Bone marrow (tissue), 2 donors: ENCODE results near the gene MSI2.

Experiments used
- DNase-seq, 2 donors: peaks; one replicate each; lab custom pipeline; 2025; lab: John Stamatoyannopoulos, UW

MSI2 gene

DNA sequence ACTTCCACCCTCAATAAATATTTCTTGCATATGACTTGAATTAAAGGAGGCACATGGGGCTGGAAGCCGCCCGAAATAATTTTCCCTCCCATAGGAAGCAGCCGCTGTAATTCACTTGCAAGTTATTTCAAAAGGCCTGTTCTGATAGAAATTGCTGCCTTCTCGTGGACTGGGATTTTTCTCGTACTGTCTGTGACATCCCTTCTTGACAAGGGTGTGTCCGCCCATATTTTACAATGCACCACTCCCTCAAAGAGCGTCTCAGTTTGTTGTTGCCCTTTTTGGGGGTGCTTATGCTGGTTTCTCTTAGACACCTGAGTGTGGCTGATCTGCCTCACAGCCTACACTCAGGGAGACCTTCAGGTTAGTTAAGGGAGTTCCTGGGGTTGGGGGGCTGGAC, 160.0 kb downstream of the MSI2 start:
- DNase-seq: no peak

DNA sequence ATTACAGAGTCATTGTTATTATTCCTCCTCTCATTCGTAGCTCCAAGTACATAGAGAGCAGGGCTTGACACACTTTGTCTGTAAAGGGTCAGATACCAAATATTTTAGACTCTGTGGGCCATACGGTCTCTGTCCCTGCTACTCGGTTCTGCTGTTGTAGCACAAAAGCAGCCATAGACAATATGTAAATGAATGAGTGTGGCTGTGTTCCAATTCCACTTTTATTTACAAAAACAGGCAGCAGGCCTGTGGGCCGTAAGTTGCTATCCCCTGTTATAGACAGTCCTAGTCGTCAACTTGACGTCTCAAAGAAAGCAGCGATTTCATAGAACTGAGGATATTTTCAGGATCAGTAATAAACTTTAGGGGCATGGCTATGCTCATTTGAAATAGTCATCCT, 161.6 kb downstream of the MSI2 start:
- DNase-seq: no peak

DNA sequence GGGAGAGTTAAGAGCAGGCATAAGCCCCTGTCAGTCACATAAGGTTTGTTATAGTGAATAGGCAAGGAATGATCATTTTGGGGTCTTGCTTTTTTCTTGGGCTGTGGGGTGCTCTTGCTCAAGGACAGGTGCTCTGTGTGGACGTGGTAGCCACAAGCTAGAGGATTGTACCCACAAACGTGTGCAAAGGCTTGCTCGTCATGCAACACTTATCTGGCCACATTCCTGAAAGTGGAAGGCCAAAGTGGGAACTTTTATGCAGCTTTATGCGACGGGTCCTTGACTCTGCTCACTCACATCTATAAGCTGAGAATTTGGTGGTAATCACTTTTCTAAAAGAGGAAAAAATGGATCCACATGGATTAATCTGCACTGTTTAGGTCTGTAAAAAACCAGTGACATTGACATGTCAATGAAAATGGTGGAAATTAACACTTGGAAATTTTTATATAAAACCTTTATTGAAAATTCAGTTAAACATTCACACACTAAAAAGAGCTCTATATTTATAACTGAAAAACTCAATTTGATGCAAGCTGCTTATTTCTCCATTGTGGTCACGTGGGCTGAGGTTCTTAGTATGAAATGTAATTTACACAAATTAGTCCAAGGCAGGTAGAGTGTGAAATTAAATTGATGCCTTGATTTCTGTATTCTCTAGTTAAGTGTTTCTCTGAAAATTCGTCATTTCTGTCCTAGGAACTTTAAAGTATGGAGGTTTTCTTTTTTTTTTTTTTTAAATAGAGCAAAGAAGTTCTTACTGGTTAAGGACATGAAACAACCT, 162.3 kb downstream of the MSI2 start:
- no peak for DNase-seq

DNA sequence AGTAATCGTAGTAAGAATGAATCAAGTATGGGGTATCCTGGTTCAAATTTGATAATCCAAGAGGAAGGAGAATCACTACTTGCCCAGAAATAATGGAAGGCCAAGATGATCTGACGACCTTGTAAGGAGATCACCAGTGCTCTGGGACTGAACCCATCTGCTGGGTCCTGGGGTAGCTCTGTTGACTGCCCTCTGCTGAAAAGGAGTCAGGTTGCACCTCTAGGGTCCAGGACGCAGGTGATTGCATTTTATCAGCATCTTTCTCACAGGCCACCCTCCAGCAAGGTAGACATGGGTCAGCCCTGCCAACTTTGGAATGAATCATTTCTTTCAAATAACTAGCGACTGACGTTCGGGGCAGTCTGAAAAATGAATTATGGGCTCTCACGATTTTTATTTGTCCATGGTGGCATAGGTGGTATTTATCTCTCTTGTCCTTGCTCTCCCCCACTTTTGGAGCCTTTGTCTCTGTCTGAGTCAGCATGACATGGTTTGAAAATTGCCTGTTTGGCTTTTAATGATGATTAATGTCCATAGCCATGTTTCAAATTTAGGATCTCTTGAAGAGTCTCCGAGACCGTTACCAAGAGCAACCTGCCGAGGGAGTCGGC, 163.7 kb downstream of the MSI2 start:
- no peak for DNase-seq

DNA sequence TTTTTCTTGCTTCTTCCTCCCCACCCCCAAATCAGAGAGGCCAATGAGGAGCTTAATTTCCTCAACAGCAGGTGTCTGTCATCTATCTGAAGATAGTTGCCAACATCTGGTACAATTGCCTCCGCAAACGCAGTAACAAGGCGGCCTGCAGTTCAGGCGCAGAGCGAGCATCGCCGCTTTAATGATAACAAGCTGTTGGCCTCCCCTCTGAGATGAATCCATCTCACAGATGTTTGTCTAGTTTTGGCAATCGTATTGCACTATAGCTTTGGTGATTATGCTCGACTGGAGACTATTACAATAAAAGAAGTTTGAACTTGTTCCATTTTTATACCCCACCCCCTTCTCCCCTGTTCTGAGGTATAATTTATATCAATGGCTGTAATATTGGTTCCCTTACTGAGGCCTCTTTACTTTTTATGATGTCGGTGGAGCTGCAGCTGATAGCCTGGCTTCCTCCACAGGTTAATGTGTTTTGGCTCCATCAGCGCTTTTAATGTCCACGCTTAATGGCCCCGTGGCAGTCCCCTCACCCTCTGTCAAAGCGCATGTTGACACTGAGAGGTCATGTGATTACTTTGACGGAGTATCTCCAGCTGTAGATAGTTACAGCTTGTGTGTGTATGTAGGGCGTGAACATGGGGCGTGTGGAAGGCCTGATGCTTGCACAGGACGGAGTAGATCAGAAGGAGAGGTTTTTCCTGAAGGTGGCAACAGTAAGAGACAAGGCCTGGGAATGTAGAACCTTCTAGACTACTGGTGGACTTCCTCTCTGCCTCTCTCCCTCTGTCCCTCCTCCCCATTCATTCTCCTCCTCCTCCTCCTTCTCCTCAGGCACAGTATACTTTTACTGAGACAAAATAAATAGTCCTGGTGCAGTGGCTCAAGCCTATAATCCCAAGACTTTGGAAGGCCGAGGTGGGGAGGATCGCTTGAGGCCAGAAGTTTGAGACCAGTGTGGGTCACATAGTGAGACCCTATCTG, 164.7 kb downstream of the MSI2 start:
- DNase-seq: no peak

DNA sequence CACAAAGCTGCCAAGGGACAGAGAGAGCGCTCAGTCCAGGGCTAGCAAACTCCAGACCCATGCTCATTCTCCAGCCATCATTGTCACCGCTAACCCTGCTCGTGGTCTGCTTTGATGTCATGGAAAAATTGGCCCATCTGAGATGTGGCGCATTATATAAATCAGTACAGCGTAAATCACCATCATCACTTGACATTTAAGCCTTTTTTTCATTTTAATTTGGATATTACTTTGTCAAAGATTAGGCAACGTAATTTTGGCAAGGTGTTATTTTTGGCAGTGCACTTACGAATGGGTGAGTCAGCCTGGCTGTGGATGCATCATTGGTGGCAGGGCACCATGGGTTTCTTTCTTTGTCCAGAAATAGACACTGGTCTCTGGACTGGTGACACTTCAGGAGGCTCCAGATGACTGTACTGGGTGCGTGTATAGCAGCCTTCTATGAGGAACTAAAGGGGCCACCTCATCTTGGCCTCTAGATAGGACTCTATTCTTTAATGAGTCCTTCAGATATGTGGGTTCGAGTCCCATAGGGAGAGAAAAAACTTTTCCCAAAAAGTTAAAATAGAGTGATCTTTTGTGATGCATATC, 166.3 kb downstream of the MSI2 start:
- DNase-seq: peak in 1 of 2 donors; percentile 85

DNA sequence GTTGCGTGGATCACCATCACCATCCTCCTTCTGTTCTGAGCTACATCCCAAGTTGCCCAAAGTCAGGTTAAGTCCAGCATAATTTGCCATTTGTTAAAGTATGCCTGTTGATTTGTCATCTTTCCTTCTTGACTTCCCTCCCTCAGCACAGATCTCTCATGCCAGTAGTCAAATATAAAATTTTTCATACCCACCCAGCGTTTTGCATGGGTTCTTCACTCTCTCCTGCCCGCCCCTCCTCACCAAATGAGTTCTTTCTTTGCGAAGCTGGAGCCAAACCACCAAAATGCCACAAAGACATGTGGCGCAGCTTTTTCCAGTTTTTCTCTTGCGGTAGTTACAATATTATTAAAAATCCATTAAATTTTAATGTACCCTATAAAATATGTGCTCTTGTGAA, 167.2 kb downstream of the MSI2 start:
- DNase-seq: no peak

DNA sequence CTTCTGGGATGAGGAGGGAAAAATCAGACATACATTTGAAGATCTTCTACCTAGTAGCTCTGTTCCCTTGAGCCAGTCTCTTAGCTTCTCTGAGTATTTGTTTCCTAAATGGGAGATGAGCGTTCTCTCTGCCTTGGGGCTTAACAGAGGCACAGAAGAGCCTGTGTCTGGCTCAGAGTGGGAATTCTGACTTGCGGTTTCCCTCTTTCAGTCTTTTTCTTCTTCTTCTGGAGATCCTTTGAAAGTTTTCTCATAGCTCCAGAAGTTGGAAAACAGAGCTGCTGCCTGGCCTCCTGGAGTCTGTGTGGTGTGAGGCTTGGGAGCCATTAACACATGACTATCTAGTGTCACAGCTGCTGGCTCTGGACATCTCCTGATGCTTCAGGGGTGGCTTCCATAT, 167.9 kb downstream of the MSI2 start:
- no peak for DNase-seq

DNA sequence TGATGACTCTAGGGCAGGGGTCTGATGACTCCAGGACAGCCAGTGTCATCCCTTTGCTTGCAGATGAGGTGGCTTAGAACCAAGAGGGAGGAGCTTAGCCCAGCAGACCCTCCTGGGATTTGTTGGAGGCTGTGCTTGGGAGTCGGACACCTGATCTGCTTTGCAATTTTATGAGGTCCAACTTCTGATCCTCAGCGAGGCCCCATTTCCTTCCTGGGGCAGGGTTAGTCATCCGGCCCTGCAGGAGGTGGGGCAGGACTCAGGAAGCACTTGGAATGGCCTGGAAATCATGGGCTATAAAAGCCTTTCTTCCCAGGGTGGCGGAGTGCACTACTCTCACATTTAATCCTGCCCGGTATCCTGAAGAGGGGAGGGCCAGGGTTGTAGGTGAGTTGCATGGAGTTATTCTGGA, 168.5 kb downstream of the MSI2 start:
- DNase-seq: no peak

DNA sequence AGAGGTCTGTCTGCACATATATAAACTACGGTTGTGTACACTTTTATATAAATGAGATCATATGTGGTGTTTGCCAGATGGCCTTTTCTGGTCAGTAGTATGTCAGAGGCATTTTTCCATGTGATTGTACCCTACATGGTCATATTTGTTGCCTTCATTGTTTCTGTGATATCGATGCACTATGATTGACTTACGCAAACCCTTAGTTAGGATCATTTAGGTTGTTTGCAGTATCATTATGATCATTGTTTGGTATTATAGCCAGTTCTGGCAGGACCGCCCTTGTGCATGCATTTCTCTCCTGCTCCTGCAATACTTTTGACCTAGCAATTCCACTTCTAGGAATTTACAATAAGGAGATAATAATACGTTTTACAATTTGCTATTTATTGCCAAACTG, 169.1 kb downstream of the MSI2 start:
- DNase-seq: no peak

DNA sequence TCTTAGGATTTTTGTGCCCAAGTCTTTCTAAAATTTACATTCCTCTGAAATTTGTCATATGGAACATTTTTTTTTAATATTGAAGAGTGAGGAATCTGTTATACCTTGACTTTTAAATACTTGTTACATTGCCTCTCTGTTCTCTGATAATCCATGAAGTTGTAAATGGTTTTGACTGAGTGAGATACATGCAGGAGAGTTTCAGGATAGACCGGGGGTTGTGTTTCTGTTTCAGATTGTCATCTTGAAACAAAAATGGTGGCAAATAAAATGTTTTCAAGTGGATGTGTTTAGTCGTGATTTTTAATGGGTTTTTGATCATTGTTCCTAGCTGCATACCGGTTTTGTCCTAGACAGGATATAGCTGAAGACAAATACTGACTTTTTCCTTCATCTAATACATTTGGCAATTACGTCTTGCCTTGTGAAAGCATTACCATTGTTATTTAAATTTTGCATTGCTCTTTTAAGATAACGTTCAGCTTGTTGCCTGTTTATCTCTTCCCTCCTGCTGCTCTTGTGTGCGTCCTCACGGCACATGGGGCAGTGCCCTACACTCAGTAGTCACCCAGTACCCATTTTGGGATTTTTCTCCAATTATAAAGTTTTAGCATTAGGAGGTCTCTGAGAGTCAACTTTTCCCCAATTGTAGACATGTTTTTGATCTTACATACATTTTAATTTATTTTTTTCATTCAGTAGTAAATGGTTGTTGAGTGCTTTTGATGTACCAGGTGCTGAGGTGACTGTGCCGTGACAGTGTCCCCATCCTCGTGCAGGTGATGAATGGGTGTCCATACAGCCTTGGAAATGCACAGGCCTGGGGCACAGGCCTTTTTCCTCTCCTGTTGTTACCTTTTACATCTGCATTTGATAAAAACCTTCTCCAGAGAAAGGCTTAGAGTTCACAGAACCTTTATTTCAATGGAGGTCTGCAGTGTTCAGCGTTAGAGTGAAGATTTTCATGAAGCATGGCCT, 169.9 kb downstream of the MSI2 start:
- no peak for DNase-seq

DNA sequence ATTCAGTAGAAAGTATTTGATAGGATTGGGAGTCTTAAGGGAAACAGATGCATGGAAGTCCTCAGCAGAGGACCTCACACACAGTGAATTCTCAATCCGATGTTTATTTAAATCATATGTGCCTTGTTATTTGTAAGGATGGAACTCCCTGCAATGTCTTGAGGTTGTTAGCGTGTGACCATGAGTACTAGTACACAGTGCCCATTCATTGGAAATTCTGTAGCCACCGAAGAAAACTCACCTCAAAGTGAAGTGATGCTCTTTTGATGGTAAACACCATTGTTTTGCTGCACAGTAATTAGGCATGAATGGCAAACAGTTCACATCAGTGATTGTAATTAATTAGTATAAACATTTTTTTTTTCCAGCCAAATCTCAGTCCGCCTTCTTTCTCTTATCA, 173.6 kb downstream of the MSI2 start:
- DNase-seq: no peak

DNA sequence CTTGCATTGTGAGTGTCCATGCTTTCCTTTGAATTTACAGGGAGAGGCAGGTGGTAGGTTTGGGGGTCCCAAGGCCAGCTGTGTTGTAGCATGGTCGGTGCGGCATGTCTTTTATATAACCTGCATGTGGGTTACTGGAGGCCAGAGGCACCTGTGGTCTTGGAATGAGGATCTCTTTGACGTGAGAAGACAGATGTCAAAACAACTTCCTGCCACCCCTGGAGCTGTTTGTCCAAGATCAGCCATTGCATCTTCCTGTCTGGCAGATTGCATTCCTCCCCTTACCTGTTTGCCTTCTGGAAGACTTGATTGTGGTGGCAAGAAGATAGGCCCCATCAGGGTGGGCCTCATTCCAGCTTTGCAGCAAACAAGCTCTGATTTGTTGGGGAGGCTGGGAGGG, 175.1 kb downstream of the MSI2 start:
- DNase-seq: no peak

DNA sequence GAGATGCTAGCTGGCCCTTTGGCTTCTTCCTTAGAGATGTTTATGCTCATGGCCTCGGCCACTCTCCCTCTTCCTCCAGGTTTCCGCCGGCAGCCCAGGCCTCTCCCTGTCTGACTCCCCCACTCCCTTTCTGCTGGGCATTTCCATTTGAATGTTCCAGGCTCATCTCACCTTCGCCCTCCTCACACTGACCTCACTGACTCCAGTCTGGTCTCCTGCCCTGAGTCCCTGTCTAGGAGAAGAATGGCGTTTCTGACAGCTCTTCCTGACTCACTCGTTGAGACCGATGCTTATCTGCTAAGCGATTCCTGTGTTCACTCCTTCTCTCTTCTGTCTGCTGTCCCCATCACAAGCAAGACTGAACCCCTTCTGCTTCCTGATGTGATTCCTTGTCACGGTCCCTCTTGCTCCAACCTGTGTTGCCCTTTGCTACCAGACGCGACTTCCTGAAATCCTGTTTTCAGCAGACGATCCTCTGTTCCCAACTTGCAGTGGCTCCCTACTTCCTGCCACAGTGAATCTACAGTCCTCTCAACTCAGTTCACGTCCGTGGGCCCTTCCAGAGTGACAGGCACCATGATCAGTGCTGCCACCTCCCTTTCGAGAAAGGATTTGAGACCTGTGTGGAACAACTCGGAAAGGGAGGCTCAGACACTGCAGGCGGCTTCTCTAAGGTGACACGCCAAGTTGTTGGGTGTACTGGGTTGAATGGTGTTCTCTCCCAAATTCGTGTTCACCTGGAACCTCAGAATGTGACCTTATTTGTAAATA, 176.4 kb downstream of the MSI2 start:
- DNase-seq: no peak

DNA sequence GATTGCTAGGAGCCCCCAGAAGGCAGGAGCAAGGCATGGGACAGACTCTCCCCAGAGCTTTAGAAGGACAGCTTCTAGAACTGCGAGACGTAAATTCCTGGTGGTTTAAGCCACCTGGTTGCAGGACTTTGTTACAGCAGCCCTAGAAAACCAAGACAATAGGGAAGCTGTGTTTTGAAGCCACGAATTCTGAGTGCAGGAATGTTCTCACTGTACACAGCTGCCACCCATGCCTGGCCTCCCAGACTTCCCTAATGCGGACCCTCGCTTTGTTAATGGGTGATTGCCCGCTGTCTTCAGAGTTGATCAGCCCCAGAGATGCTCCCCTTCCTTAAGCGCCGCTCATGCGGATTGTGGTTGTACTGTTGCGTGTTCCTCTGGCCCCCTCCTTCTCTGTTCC, 177.1 kb downstream of the MSI2 start:
- no peak for DNase-seq

DNA sequence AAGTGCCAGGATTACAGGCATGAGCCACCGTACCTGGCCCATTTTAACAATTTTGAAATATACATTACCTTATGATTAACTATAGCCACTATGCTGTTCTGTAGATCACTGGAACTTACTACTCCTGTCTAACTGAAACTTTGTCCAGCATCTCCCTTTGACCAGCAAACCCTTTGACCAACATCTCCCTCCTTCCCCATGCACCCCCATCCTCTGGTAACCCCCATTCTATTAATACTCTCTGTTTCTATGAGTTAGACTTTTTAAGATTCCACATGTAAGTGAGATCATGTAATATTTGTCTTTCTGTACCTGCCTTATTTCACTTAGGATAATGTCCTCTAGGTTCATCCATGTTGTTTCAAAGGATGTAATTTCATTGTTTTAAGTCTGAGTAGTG, 178.0 kb downstream of the MSI2 start:
- DNase-seq: no peak

DNA sequence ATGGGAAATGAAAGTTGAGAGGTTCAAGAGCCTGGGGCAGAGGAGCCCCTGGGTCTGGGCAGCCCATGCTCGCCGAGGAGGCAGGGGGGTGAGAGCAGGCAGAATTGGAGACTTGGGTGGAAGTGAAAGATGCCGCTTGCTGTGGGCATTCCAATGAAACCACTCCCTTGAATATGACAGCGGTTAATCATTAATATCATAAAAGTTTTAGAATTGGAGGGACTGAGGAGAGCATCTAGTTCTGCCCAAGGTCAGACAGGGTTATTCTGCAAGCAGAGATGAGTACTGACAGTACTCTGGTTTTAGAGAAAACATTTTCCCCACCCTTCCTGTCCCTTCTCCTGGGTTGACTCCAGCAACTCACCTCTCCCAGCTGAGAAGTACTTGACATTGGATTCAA, 180.2 kb downstream of the MSI2 start:
- DNase-seq: no peak

DNA sequence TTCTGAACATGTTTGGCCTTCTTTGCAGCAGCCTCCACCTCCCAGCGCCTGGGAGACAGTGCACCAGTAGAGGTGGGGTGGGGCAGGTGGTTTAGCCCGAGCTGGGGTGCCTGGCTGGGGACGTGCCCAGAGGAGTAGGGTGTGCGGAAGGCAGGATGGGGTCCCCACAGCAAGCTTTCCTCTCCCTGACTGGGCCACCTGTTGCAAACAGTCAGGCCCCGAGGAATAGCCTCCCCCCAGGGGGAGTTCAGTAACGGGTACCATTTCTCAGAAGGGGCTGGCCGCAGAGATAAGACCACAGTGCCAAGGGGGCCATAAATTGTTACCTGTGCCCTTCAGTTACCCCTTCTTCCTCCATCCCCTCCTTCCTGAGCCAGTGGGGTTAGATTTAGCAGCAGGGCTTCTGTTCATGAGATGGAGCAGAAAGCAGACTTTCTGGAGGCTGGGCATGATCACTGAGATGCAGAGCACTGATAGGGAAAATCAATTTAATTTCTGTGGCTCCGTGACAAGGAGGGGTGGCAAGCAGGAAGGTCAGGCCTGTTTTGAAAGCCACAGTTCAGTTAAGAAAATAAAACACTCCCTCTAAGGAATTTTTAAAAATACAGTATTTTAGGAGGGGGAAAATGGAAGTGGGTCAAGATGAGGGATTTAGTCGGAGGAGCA, 181.9 kb downstream of the MSI2 start:
- DNase-seq: peak in 1 of 2 donors; percentile 12

DNA sequence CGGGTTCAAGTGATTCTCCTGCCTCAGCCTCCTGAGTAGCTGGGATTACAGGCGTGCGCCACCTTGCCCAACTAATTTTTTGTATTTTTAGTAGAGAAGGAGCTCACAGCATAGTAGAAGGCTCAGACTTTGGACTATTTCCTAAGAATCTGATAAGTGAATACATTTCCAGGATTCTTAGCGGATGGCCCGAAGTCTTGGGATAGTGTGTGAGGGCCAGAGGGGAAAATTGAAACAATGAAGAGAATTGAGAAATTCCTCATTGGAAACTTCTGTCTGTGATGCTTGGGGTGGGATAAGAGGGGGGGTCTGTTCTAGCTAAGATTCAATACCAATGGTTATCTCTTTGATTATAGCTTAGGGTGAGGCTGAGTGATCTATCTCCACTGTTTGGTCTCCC, 183.3 kb downstream of the MSI2 start:
- DNase-seq: no peak
